GM18517 (cell line): ENCODE data around the gene SLC22A25.
"Not testable (repeated sequence)": the region's sequence is repeated elsewhere in the genome, so short reads cannot be mapped to it uniquely, and the experiment has no call there.

Source experiments
- ATAC-seq: cut with Tn5 transposase; IDR thresholded peaks from one replicate; pipeline ENCODE4 v1.9.1; 2021; ENCODE audit warnings: mild to moderate bottlenecking, moderate library complexity; ENCODE audit not compliant: unreplicated experiment

SLC22A25 gene

DNA sequence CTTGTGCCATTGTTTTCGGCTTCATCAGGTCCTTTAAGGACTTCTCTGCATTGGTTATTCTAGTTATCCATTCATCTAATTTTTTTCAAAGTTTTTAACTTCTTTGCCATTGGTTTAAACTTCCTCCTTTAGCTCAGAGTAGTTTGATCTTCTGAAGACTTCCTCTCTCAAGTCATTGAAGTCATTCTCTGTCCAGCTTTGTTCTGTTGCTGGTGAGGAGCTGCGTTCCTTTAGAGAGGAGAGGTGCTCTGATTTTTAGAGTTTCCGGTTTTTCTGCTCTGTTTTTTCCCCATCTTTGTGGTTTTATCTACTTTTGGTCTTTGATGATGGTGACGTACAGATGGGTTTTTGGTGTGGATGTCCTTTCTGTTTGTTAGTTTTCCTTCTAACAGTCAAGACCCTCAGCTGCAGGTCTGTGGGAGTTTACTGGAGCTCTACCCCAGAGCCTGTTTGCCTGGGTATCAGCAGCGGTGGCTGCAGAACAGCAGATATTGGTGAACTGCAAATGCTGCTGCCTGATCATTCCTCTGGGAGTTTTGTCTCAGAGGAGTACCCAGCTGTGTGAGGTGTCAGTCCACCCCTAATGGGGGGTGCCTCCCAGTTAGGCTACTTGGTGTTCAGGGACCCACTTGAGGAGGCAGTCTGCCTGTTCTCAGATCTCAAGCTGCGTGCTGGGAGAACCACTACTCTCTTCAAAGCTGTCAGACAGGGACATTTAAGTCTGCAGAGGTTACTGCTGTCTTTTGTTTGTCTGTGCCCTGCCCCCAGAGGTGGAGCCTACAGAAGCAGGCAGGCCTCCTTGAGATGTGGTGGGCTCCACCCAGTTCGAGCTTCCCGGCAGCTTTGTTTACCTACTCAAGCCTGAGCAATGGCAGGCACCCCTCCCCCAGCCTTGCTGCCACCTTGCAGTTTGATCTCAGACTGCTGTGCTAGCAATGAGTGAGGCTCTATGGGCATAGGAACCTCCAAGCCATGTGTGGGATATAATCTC lies 7.6 kb downstream of the SLC22A25 start:
- ATAC-seq = not testable (repeated sequence)

DNA sequence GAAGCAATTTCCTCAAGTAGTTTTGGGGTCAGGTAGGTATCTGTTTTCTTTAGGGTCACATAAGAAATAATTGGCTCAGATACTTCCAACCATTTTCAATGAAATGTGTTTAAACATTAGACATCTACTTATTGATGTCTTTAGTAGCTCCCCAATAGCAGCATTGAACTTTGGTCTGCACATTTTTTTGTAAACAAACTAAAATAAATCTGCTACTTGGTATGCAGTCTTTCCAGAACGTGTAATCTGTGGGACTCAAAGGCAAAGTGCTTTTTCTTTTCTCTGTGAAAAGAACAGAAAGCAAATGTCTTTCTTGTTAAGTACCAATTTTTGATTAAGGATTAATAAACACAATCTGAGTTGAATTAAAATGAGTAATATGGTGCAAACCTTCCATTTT lies 13.6 kb downstream of the SLC22A25 start:
- ATAC-seq = no peak

DNA sequence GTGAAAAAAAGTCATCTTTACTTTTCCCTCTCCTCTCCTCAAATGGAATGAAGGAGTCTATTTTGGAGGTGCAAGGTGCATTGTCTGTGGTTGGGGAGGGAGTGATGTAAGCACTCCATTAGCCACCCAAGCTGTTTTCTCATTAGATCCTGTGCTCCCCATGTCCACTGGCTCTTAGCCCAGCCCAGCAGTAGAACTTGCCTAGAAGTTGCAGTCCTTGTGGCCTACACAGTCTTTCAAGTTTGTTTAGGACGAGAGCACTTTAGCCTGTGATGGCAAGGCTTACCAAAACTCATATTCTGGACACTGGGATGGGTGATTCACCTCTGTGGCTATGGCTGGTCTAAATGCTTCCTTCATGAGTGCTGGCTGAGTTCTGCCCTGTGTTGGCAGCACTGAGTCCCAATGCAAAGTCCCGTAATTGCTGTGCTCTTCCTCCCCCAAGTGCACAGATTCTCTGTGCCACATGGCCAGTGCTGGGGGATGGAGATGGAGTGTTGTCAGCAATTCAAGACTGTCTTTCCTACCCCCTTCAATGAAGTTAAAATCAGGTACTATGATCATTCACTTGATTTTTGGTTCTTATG lies 15.8 kb downstream of the SLC22A25 start:
- ATAC-seq = no peak

DNA sequence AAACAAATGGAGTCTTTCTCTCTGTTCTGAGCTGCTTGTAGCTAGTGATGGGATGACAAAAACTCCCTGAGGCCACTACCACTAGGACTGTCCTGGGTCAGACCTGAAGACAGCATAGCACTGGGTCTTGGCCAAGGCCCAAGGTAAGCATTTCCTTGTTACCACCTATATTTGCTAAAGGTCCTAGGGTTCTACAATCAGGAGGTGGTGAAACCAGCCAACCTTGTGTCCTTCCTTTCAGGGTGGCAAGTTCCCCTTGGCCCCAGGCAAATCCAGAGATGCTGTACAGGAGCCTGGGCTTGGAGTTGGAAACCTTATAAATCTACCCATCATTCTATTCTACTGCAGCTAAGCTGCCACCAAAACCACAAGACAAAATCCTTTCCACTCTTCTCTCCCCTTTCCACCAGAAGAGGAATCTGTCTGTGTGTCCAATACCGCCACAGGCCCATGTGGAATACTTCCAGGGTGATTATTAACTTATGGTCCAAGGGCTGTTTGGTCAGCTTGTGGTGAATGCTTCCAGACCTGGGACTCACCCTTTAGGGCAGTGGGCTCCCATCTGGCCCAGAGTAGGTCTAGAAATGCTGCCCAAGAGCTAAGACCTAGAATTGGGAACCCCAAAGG lies 16.8 kb downstream of the SLC22A25 start:
- ATAC-seq = no peak

DNA sequence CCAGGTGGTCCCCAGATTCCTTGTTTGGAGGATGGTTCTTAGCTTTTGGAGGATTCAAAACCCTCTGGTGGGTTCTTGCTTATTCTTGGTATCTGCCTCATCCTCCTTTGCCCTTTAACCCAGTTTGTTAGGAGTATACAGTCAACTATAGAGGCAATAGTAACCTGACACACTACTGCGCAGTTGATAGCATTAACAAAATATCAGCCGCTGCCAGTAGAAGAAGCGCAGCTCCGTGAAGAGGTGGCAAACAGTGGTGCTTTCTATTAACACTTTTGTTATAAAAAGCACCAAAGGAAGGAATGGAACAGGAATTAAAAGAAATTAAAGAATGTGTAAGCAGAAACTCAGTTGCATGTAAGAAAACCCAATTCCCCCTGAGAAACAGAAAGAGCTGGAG lies 29.3 kb downstream of the SLC22A25 start:
- no peak for ATAC-seq

DNA sequence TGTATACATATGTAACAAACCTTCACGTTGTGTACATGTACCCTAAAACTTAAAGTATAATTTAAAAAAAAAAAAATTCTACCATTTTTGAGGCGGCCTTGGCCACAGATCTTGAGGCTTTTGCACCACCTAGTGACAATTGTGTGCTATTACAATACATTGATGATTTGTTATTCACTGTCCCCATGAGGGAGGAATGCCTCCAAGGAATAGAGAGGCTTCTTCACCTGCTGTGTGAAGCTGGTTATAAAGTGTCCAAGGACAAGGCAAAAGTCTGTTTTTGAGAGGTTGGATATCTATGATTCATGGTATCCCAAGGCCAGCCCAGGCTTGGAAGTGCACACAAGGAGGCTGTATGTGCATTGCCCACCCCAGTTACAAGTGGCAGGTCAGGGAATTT lies 30.7 kb downstream of the SLC22A25 start:
- ATAC-seq = no peak

DNA sequence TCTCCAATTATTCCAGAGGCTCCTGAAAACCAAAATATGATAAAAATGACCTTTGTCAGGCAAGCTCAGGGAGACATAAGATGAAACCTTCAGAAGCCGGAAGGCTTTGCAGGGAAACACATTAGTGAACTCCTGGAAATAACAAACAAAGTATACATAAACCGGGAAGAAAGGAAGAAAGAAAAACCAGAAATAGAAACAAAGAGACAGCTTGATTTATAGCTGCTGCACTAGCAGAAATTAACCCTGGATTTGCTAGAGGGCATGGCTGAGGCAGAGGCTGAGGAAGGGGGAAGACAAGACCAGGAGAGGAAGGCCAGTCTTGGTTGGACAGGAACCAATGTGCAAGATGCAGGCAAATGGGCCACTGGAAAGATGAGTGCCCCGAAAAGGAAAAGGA lies 33.3 kb downstream of the SLC22A25 start:
- no peak for ATAC-seq
